Activated CD4-positive, alpha-beta T cell treated with anti-CD3 and anti-CD28 coated beads for 24 hours (primary cell): ENCODE measurements around the gene TBCD.
"Not testable (repeated sequence)": the region's sequence is repeated elsewhere in the genome, so short reads cannot be mapped to it uniquely, and the experiment has no call there.

Source experiments
- DNase-seq, 2 donors: peaks; one replicate each; pipeline ENCODE4 v3.0.0-alpha.2; 2020; ENCODE audit warnings: low read depth in 2 of 2

Gene TBCD

GRCh38 chr17:82767041-82767754 is 15.3 kb downstream of the TBCD start:
- DNase-seq, result peak in 1 of 2 donors; percentile 39

DNA sequence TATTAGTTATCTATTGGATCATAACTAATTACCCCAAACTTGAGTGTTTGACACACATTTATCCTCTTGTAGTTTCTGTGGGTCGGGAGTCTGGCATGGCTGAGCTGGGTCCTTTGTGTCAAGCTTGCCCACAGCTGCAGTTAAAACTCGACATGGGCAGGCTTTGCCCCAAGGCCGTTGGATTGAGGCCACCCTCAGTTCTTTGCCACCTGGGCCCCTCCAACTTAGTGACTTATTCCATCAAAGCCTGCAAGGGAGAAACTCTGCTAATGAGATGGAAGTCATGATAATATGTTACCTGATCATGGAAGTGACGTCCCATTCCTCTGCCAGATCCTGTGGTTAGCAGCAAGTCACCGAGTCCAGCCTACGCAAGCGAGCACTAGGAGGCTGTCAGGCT is 17.2 kb downstream of the TBCD start:
- DNase-seq, result no peak

GRCh38 chr17:82772026-82772425 is 20.2 kb downstream of the TBCD start:
- DNase-seq, result no peak

DNA sequence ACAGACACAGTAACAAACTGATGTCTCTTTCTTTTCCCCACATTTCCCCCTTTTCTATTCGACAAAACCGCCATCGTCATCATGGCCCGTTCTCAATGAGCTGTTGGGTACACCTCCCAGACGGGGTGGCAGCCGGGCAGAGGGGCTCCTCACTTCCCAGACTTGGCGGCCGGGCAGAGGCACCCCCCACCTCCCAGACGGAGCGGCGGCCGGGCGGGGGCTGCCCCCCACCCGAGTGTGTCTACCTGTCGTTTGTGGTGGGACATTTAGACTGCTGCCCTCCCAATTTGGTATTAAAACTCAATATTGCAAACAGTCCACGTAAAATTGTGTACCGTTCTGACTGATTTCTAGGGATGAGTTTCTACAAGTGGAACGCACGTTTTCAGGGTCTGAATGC is 22.6 kb downstream of the TBCD start:
- DNase-seq, result not testable (repeated sequence)

DNA sequence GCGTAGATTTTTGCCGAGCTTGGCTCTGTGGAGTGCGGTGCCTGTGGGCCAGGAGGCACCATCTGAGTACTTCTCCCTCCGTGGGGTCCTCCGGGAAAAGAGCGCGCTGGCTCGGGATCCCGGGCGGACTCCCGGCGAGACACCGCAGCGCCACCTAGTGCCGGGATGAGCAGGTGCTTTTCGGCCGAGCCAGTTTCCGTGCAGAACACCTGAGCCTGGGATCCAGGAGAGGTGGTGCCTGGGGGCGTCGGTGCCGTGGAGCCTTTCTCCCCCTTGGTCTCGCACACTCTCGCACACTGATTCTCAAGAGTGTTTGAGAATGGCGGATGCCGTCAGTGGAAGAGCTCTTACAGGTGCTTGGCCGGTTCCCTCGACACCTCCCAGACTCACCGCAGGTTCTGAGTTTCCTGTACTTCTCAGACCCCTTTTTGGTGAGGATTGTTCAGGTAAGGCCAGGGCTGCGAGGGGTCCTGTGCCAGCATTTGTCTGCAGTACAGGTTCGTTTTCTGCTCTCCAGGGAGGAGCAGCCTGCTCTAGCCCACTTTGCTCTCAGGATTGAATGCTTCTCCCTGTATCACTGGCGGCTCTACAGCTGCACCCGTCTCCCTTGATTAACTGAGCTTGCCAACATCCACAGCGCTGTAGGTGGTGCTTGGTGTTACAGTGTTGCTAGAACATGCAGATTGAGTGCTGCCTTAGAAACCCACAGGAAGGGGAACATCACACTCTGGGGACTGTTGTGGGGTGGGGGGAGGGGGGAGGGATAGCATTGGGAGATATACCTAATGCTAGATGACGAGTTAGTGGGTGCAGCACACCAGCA is 23.3 kb downstream of the TBCD start:
- DNase-seq, result peak in 1 of 2 donors; percentile 17

- no peak for DNase-seq
Measured at GRCh38 chr17:82776454-82776853, 24.6 kb downstream of the TBCD start.

DNA sequence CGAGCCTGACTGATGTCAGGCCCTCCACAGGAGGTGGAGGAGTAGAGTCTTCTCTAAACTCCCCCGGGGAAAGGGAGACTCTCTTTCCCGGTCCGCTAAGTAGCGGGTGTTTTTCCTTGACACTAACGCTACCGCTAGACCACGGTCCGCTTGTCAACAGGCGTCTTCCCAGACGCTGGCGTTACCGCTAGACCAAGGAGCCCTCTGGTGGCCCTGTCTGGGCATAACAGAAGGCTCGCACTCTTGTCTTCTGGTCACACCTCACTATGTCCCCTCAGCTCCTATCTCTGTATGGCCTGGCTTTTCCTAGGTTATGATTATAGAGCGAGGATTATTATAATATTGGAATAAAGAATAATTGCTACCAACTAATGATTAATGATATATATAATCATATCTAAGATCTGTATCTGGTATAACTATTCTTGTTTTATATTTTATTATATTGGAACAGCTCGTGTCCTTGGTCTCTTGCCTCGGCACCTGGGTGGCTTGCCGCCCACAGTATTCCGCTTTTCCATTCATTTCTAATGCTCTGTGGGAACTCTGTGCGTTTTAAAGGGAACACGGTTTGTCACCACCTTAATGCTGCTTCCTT is 26.0 kb downstream of the TBCD start:
- DNase-seq, result not testable (repeated sequence)

- DNase-seq, result no peak
Measured at GRCh38 chr17:82779541-82779940, 27.7 kb downstream of the TBCD start.

- no peak for DNase-seq
Measured at GRCh38 chr17:82780195-82780594, 28.3 kb downstream of the TBCD start.

- no peak for DNase-seq
Measured at GRCh38 chr17:82780971-82781893, 29.4 kb downstream of the TBCD start.

GRCh38 chr17:82781894-82782274 is 30.0 kb downstream of the TBCD start:
- peak; percentile 62 to 71 for DNase-seq

- no peak for DNase-seq
Measured at GRCh38 chr17:82782657-82783207, 30.9 kb downstream of the TBCD start.

GRCh38 chr17:82783498-82783897 is 31.6 kb downstream of the TBCD start:
- no peak for DNase-seq

DNA sequence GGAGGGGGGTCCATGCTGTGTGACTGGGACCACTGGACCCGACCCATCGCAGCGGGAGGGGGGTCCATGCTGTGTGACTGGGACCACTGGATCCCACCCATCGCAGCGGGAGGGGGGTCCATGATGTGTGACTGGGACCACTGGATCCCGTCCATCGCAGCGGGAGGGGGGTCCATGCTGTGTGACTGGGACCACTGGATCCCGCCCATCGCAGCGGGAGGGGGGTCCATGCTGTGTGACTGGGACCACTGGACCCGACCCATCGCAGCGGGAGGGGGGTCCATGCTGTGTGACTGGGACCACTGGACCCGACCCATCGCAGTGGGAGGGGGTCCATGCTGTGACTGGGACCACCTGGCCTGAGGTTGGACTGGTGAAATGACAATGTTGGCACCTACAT is 33.7 kb downstream of the TBCD start:
- not testable (repeated sequence) for DNase-seq

- DNase-seq, result no peak
Measured at GRCh38 chr17:82786427-82786826, 34.6 kb downstream of the TBCD start.

GRCh38 chr17:82787081-82787848 is 35.4 kb downstream of the TBCD start:
- no peak for DNase-seq

- no peak for DNase-seq
Measured at GRCh38 chr17:82788206-82789001, 36.5 kb downstream of the TBCD start.

- DNase-seq, result no peak
Measured at GRCh38 chr17:82789051-82789592, 37.3 kb downstream of the TBCD start.

- no peak for DNase-seq
Measured at GRCh38 chr17:82789806-82790205, 37.9 kb downstream of the TBCD start.
